H9 (cell line): Measurements from ENCODE around the gene TMEM129. TPM values are rescaled to one million over a fixed set of nuclear protein-coding genes. Genes with fewer than 3 reads are reported as not detected.
A peak's percentile ranks its signal among the peaks of the same experiment; 100 is the strongest.

Experiments
- DNase-seq: peaks from one replicate; pipeline ENCODE4 v3.0.0-alpha.2; 2017
- H2AFZ ChIP-seq: one replicate; pipeline ENCODE4 v1.6.1; 2013; ENCODE audit warnings: mild to moderate bottlenecking, low read length, control low read depth, moderate library complexity
- H2AK5ac ChIP-seq: 2 replicates; pipeline ENCODE4 v1.6.1; 2013; ENCODE audit warnings: low read length, control low read depth, mixed read lengths; ENCODE audit not compliant: insufficient read length
- H2BK120ac ChIP-seq: one replicate; pipeline ENCODE4 v1.6.1; 2013; ENCODE audit warnings: low read depth, mild to moderate bottlenecking, low read length, control low read depth, inconsistent platforms; ENCODE audit not compliant: poor library complexity, severe bottlenecking
- H2BK12ac ChIP-seq: 2 replicates; pipeline ENCODE4 v1.6.1; 2013; ENCODE audit warnings: low read length, control low read depth, mixed read lengths, low read depth; ENCODE audit not compliant: insufficient read length
- H2BK15ac ChIP-seq: 2 replicates; pipeline ENCODE4 v1.6.1; 2013; ENCODE audit warnings: low read depth, low read length, control low read depth
- H2BK20ac ChIP-seq: one replicate; pipeline ENCODE4 v1.6.1; 2013; ENCODE audit warnings: low read depth, mild to moderate bottlenecking, low read length, control low read depth, inconsistent platforms; ENCODE audit not compliant: poor library complexity, severe bottlenecking
- H2BK5ac ChIP-seq: 2 replicates; pipeline ENCODE4 v1.6.1; 2013; ENCODE audit warnings: low read length, control low read depth, mixed read lengths; ENCODE audit not compliant: insufficient read length
- H3K14ac ChIP-seq: 2 replicates; pipeline ENCODE4 v1.6.1; 2013; ENCODE audit warnings: low read length, control low read depth; ENCODE audit not compliant: insufficient read depth
- H3K18ac ChIP-seq: 2 replicates; pipeline ENCODE4 v1.6.1; 2013; ENCODE audit warnings: low read depth, mild to moderate bottlenecking, mixed read lengths, low read length, control low read depth; ENCODE audit not compliant: insufficient read length
- H3K23ac ChIP-seq: 2 replicates; pipeline ENCODE4 v1.6.1; 2013; ENCODE audit warnings: low read length, control low read depth, mixed read lengths, low read depth; ENCODE audit not compliant: insufficient read length
- H3K23me2 ChIP-seq: 2 replicates; pipeline ENCODE4 v1.6.1; 2013; ENCODE audit warnings: low read depth, mild to moderate bottlenecking, mixed read lengths, low read length, control low read depth; ENCODE audit not compliant: insufficient read length, poor library complexity, severe bottlenecking
- H3K27ac ChIP-seq: 2 replicates; pipeline ENCODE4 v1.5.1; 2013; ENCODE audit warnings: low read length, control low read depth, mixed read lengths, low read depth; ENCODE audit not compliant: insufficient read length
- H3K27me3 ChIP-seq: 2 replicates; pipeline ENCODE4 v1.6.1; 2013; ENCODE audit warnings: low read length, control low read depth, inconsistent platforms; ENCODE audit not compliant: insufficient read depth
- H3K4ac ChIP-seq: 2 replicates; pipeline ENCODE4 v1.6.1; 2013; ENCODE audit warnings: low read depth, mild to moderate bottlenecking, control low read depth, inconsistent platforms, low read length, moderate library complexity
- H3K4me1 ChIP-seq: 2 replicates; pipeline ENCODE4 v1.6.1; 2013; ENCODE audit warnings: low read length, control low read depth, inconsistent platforms; ENCODE audit not compliant: insufficient read depth
- H3K4me2 ChIP-seq: 2 replicates; pipeline ENCODE4 v1.6.1; 2013; ENCODE audit warnings: low read length, control low read depth, mixed read lengths; ENCODE audit not compliant: insufficient read length, insufficient read depth
- H3K56ac ChIP-seq: 2 replicates; pipeline ENCODE4 v1.6.1; 2013; ENCODE audit warnings: low read depth, mild to moderate bottlenecking, mixed read lengths, low read length, control low read depth; ENCODE audit not compliant: insufficient read length
- H3K79me1 ChIP-seq: 2 replicates; pipeline ENCODE4 v1.6.1; 2013; ENCODE audit warnings: low read depth, mild to moderate bottlenecking, moderate library complexity, low read length, control low read depth, inconsistent platforms; ENCODE audit not compliant: insufficient read depth, poor library complexity, severe bottlenecking
- H3K79me2 ChIP-seq: 2 replicates; pipeline ENCODE4 v1.6.1; 2013; ENCODE audit warnings: low read length, control low read depth, inconsistent platforms; ENCODE audit not compliant: insufficient read depth
- H3K9ac ChIP-seq: 2 replicates; pipeline ENCODE4 v1.6.1; 2013; ENCODE audit warnings: low read length, control low read depth, mixed read lengths; ENCODE audit not compliant: insufficient read length; ENCODE audit errors: extremely low read depth
- H3K9me3 ChIP-seq: one replicate; pipeline ENCODE4 v1.6.1; 2013; ENCODE audit warnings: low read depth, low read length, inconsistent platforms; ENCODE audit not compliant: control insufficient read depth
- H3T11ph ChIP-seq: one replicate; pipeline ENCODE4 v1.6.1; 2013; ENCODE audit warnings: mild to moderate bottlenecking, low read length, control low read depth, inconsistent platforms
- H4K20me1 ChIP-seq: one replicate; pipeline ENCODE4 v1.6.1; 2013; ENCODE audit not compliant: control insufficient read depth, insufficient read length, insufficient read depth
- H4K5ac ChIP-seq: 2 replicates; pipeline ENCODE4 v1.6.1; 2013; ENCODE audit warnings: low read depth, mild to moderate bottlenecking, mixed read lengths, low read length, control low read depth; ENCODE audit not compliant: insufficient read length
- H4K8ac ChIP-seq: replicated peaks from 2 replicates; pipeline ENCODE4 v1.6.1; 2013; ENCODE audit warnings: low read length, control low read depth, mixed read lengths, low read depth; ENCODE audit not compliant: insufficient read length
- H4K91ac ChIP-seq: 2 replicates; pipeline ENCODE4 v1.6.1; 2013; ENCODE audit warnings: low read depth, mild to moderate bottlenecking, moderate library complexity, mixed read lengths, low read length, control low read depth; ENCODE audit not compliant: insufficient read length
- H3K27ac Mint-ChIP-seq, 3 experiments: 2 replicates in 2 of 3; 3 replicates in 1 of 3; pipeline ENCODE4 v1.8.0; 2020 to 2021; ENCODE audit warnings: mixed read lengths in 3 of 3, mild to moderate bottlenecking in 1 of 3, moderate library complexity in 1 of 3
- H3K27me3 Mint-ChIP-seq: 2 replicates; pipeline ENCODE4 v1.8.0; 2021; ENCODE audit warnings: low read depth, mild to moderate bottlenecking, moderate library complexity, mixed read lengths
- H3K36me3 Mint-ChIP-seq, 3 experiments: 2 replicates in 2 of 3; 3 replicates in 1 of 3; pipeline ENCODE4 v1.8.0; 2020 to 2021; ENCODE audit warnings: low read depth in 3 of 3, mixed read lengths in 3 of 3; ENCODE audit not compliant: insufficient read depth in 1 of 3
- H3K4me1 Mint-ChIP-seq, 2 experiments: 2 replicates each; pipeline ENCODE4 v1.8.0; 2020; ENCODE audit warnings: mixed read lengths in 2 of 2
- H3K4me3 Mint-ChIP-seq, 2 experiments: 2 replicates in 1 of 2; 3 replicates in 1 of 2; pipeline ENCODE4 v1.8.0; 2020 to 2021; ENCODE audit warnings: mild to moderate bottlenecking in 2 of 2, mixed read lengths in 2 of 2, moderate library complexity in 1 of 2
- H3K9me3 Mint-ChIP-seq, 2 experiments: 2 replicates in 1 of 2; 3 replicates in 1 of 2; pipeline ENCODE4 v1.8.0; 2020; ENCODE audit warnings: mild to moderate bottlenecking in 2 of 2, mixed read lengths in 2 of 2, moderate library complexity in 1 of 2
- WGBS: extraction: QIAGEN DNeasy Blood & Tissue Kit; methylation state at CpG from one replicate; pipeline ENCODE4 v1.1.7; 2013; ENCODE audit warnings: missing lambda C conversion rate, low lambda C conversion rate, mixed read lengths; ENCODE audit not compliant: insufficient read length; ENCODE audit errors: extremely low coverage; 5-methylcytosine and 5-hydroxymethylcytosine counted together
- total RNA-seq: library from RNA; stranded (reverse); gene quantifications from 2 replicates; pipeline ENCODE4 v1.2.1, GENCODE V29; 2021
- TF ChIP-seq, protein P1 (sequence below): fragments of 200-600 bp; sonication (generic); conservative IDR thresholded peaks from 3 replicates; pipeline ENCODE4 v1.8.0; 2021; ENCODE audit warnings: antibody characterized with exemption, mild to moderate bottlenecking

Gene TMEM129
- total RNA-seq, 1 experiment from 2014 or later, result 27.3 TPM

DNA sequence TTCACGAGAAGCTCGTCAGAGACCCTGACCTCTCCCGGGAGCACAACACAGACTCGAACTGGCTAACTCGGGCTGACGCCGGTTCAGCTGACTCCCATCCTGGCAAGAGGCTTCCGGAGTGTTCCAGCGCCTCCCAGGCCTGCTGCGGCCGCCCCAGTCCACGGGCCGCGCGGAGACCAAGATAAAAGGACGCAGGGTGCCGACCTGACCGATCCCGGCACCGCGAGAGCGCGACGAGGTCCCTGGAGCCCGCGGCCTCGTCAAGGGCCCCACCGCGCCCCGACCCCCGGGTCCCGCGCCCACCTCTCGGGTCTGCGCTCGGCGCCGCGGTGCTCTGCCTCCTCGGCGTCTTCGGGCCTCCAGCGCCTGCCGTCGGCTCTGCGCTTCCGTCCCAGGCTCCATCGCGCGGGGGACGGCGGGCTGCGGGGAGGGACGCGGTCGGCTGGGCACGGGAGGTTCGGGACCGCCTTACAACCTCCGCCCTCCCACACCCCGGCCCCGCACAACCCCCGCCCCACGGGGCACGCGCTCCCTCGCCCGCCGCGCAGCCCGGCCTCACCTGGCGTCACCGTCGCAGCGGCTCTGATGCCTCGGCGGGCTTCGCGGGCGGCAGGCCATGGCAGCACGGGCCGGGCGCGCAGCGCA, 9.4 kb downstream of the TMEM129 start:
- peaks cover 4% of the 10 kb centered on the region; the same call in 1 of the 2 replicates for H3K79me2 ChIP-seq
- H2BK12ac ChIP-seq, result no peak overlapping the region
- H2BK5ac ChIP-seq, result no peak overlapping the region
- H2BK15ac ChIP-seq, result no peak overlapping the region
- H4K20me1 ChIP-seq, result peaks cover 2% of the 10 kb centered on the region
- H3K9me3 ChIP-seq, result no peaks in the 10 kb centered on the region
- peak overlapping the region; percentile 5 for H3K18ac ChIP-seq
- no peak overlapping the region for H2AK5ac ChIP-seq
- Mint-ChIP-seq H3K27me3 (no peaks in the 10 kb centered on the region; the same call in 1 of the 2 replicates), H3K4me3 (peak overlapping the region; percentile 85 to 86), H3K27ac (peak overlapping the region in 2 of 3 experiments; percentile 49 to 68; a peak in 2 of 7 replicates), H3K4me1 (peaks cover 27 to 31% of the 10 kb centered on the region in 2 experiments), H3K36me3 (peaks cover 14 to 36% (median 27%) of the 10 kb centered on the region in 3 experiments), H3K9me3 (peaks cover 0 to 3% of the 10 kb centered on the region in 2 experiments; a peak in 1 of 5 replicates)
- no peak overlapping the region for H2AFZ ChIP-seq
- H3K9ac ChIP-seq, result peak overlapping the region; percentile 72
- no peak overlapping the region for H3K23ac ChIP-seq
- no peak overlapping the region for H4K91ac ChIP-seq
- no peaks in the 10 kb centered on the region for H3K27me3 ChIP-seq
- no peak overlapping the region for H4K5ac ChIP-seq
- H3K56ac ChIP-seq, result no peak overlapping the region
- H2BK120ac ChIP-seq, result no peak overlapping the region
- no peak overlapping the region for H3T11ph ChIP-seq
- H3K4ac ChIP-seq, result no peak overlapping the region
- no peak overlapping the region for H2BK20ac ChIP-seq
- H4K8ac ChIP-seq, result no peak overlapping the region
- no peak overlapping the region for H3K27ac ChIP-seq
- peak; percentile 48 for DNase-seq
- peak overlapping the region; percentile 42; the same call in 1 of the 2 replicates for H3K14ac ChIP-seq
- WGBS, result no CpG with 5 or more reads among the region's 85 CpGs
- peaks cover 3% of the 10 kb centered on the region for H3K79me1 ChIP-seq
- H3K23me2 ChIP-seq, result peaks cover 11% of the 10 kb centered on the region
- TF ChIP-seq, protein P1, sequence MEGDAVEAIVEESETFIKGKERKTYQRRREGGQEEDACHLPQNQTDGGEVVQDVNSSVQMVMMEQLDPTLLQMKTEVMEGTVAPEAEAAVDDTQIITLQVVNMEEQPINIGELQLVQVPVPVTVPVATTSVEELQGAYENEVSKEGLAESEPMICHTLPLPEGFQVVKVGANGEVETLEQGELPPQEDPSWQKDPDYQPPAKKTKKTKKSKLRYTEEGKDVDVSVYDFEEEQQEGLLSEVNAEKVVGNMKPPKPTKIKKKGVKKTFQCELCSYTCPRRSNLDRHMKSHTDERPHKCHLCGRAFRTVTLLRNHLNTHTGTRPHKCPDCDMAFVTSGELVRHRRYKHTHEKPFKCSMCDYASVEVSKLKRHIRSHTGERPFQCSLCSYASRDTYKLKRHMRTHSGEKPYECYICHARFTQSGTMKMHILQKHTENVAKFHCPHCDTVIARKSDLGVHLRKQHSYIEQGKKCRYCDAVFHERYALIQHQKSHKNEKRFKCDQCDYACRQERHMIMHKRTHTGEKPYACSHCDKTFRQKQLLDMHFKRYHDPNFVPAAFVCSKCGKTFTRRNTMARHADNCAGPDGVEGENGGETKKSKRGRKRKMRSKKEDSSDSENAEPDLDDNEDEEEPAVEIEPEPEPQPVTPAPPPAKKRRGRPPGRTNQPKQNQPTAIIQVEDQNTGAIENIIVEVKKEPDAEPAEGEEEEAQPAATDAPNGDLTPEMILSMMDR, result no peak
- H3K4me2 ChIP-seq, result peak overlapping the region; percentile 57
- H3K4me1 ChIP-seq, result no peaks in the 10 kb centered on the region
